GM23338 (cell line): ENCODE data around the gene PAM. TPM values are rescaled to one million over a fixed set of nuclear protein-coding genes. Genes with fewer than 3 reads are reported as not detected.

Source experiments
- ATAC-seq: fragments of 200-7000 bp; cut with Tn5 transposase; 3 replicates; pipeline ENCODE4 v1.9.1; 2020
- DNase-seq: peaks from one replicate; pipeline ENCODE4 v3.0.0-alpha.2; 2015; ENCODE audit warnings: low spot score
- H2AFZ ChIP-seq: fragments of 200-600 bp; sonication (generic); 2 replicates; pipeline ENCODE4 v1.8.0; 2016; ENCODE audit warnings: antibody characterized with exemption, mild to moderate bottlenecking, moderate library complexity
- H3F3A ChIP-seq: fragments of 200-600 bp; sonication (generic); replicated peaks from 2 replicates; pipeline ENCODE4 v1.8.0; 2017; ENCODE audit warnings: antibody characterized with exemption, mixed run types, low read depth
- H3K27ac ChIP-seq: fragments of 200-600 bp; sonication (generic); 2 replicates; pipeline ENCODE4 v1.6.1; 2016; ENCODE audit warnings: low read depth
- H3K27me3 ChIP-seq: fragments of 200-600 bp; sonication (generic); 2 replicates; pipeline ENCODE4 v1.8.0; 2016; ENCODE audit warnings: mild to moderate bottlenecking, mixed run types, moderate library complexity; ENCODE audit not compliant: insufficient read depth
- H3K36me3 ChIP-seq: fragments of 200-600 bp; sonication (generic); 2 replicates; pipeline ENCODE4 v1.8.0; 2016; ENCODE audit warnings: mild to moderate bottlenecking; ENCODE audit not compliant: insufficient read depth
- H3K4me1 ChIP-seq: fragments of 200-600 bp; sonication (generic); 2 replicates; pipeline ENCODE4 v1.8.0; 2016; ENCODE audit warnings: mild to moderate bottlenecking, moderate library complexity; ENCODE audit not compliant: insufficient read depth
- H3K4me2 ChIP-seq: fragments of 200-600 bp; sonication (generic); 2 replicates; pipeline ENCODE4 v1.7.1; 2017; ENCODE audit warnings: mixed run types
- H3K4me3 ChIP-seq: fragments of 200-600 bp; sonication (generic); 2 replicates; pipeline ENCODE4 v1.6.1; 2016; ENCODE audit warnings: mixed run types
- H3K79me2 ChIP-seq: fragments of 200-600 bp; sonication (generic); replicated peaks from 2 replicates; pipeline ENCODE4 v1.8.0; 2017; ENCODE audit warnings: mild to moderate bottlenecking; ENCODE audit not compliant: insufficient read depth
- H3K9me2 ChIP-seq: fragments of 200-600 bp; sonication (generic); 2 replicates; pipeline ENCODE4 v1.8.0; 2017; ENCODE audit not compliant: insufficient read depth
- H4K20me1 ChIP-seq: fragments of 200-600 bp; sonication (generic); replicated peaks from 2 replicates; pipeline ENCODE4 v1.8.0; 2017; ENCODE audit warnings: mild to moderate bottlenecking; ENCODE audit not compliant: insufficient read depth
- H3K27ac Mint-ChIP-seq: 2 replicates; pipeline ENCODE4 v1.8.0; 2020; ENCODE audit warnings: inconsistent platforms, mild to moderate bottlenecking, moderate library complexity, mixed read lengths
- H3K27me3 Mint-ChIP-seq: 3 replicates; pipeline ENCODE4 v1.8.0; 2022; ENCODE audit warnings: low read depth, mild to moderate bottlenecking, moderate library complexity, mixed read lengths, inconsistent platforms; ENCODE audit not compliant: insufficient read depth, poor library complexity
- H3K36me3 Mint-ChIP-seq: 3 replicates; pipeline ENCODE4 v1.8.0; 2021; ENCODE audit warnings: low read depth, mild to moderate bottlenecking, inconsistent platforms, moderate library complexity, mixed read lengths
- H3K4me1 Mint-ChIP-seq: 3 replicates; pipeline ENCODE4 v1.8.0; 2020; ENCODE audit warnings: mild to moderate bottlenecking, inconsistent platforms, mixed read lengths
- H3K4me3 Mint-ChIP-seq: 3 replicates; pipeline ENCODE4 v1.8.0; 2021; ENCODE audit warnings: moderate library complexity, mild to moderate bottlenecking, inconsistent platforms, mixed read lengths
- H3K9me3 Mint-ChIP-seq: 3 replicates; pipeline ENCODE4 v1.8.0; 2020; ENCODE audit warnings: moderate library complexity, mild to moderate bottlenecking, inconsistent platforms, mixed read lengths
- CREB1 ChIP-seq: fragments of 250-450 bp; sonication (Bioruptor Pico); IDR thresholded peaks from 2 replicates; pipeline ENCODE4 v1.5.0; 2020; ENCODE audit warnings: low read depth, mild to moderate bottlenecking, moderate library complexity
- EZH2 ChIP-seq: fragments of 200-600 bp; sonication (generic); IDR thresholded peaks from one replicate; pipeline ENCODE4 v1.8.0; 2017; ENCODE audit warnings: antibody characterized with exemption, mild to moderate bottlenecking, low read depth; ENCODE audit not compliant: unreplicated experiment
- EZH2phosphoT487 ChIP-seq: fragments of 200-600 bp; sonication (generic); IDR thresholded peaks from one replicate; pipeline ENCODE4 v1.8.1; 2018; ENCODE audit warnings: antibody characterized with exemption; ENCODE audit not compliant: unreplicated experiment
- JUNB ChIP-seq: IDR thresholded peaks from one replicate; pipeline ENCODE4 v1.6.1; 2016; ENCODE audit warnings: antibody characterized with exemption; ENCODE audit not compliant: unreplicated experiment
- NANOG ChIP-seq: IDR thresholded peaks from 2 replicates; pipeline ENCODE4 v1.6.1; 2016; ENCODE audit warnings: antibody characterized with exemption, borderline replicate concordance
- POLR2AphosphoS5 ChIP-seq: IDR thresholded peaks from 2 replicates; pipeline ENCODE4 v1.6.1; 2016; ENCODE audit warnings: antibody characterized with exemption, low read depth
- STAT1 ChIP-seq: IDR thresholded peaks from one replicate; pipeline ENCODE4 v1.6.1; 2016; ENCODE audit warnings: antibody characterized with exemption; ENCODE audit not compliant: unreplicated experiment
- ZNF114 ChIP-seq: fragments of 250-450 bp; sonication (Bioruptor Pico); IDR thresholded peaks from 2 replicates; pipeline ENCODE4 v1.5.0; 2020; ENCODE audit warnings: mild to moderate bottlenecking, moderate library complexity
- ZNF331 ChIP-seq: fragments of 250-450 bp; sonication (Bioruptor Pico); IDR thresholded peaks from 2 replicates; pipeline ENCODE4 v1.5.0; 2020; ENCODE audit warnings: low read depth, mild to moderate bottlenecking, moderate library complexity
- polyA plus RNA-seq: library from polyadenylated mRNA; unstranded; fragments of >200 nt; fragmentation: Nextera tagmentation; extraction: Ambion mirVana; gene quantifications from 2 replicates; pipeline ENCODE4 v1.2.1, GENCODE V29; 2016
- total RNA-seq: library from RNA; depleted of rRNA; stranded (reverse); fragments of >200 nt; shearing (Covaris generic); gene quantifications from 2 replicates; pipeline ENCODE4 v1.2.3, GENCODE V29; 2014
- TF ChIP-seq, protein P1 (sequence below), 2 experiments: fragments of 200-600 bp in 1 of 2; sonication (generic) in 1 of 2; conservative IDR thresholded peaks; 2 replicates each; pipeline versions ENCODE4 v1.5.1 to v1.6.1; 2016 to 2017; ENCODE audit warnings: antibody characterized with exemption in 2 of 2, low read depth in 2 of 2, mild to moderate bottlenecking in 2 of 2, moderate library complexity in 1 of 2
- TF ChIP-seq, protein P2 (sequence below): IDR thresholded peaks from 2 replicates; pipeline ENCODE4 v1.6.1; 2016; ENCODE audit warnings: antibody characterized with exemption
- TF ChIP-seq, protein P3 (sequence below): fragments of 250-450 bp; sonication (Bioruptor Pico); IDR thresholded peaks from 2 replicates; pipeline ENCODE4 v1.5.0; 2020; ENCODE audit warnings: mild to moderate bottlenecking, moderate library complexity
- TF ChIP-seq, protein P4 (sequence below): IDR thresholded peaks from one replicate; pipeline ENCODE4 v1.6.1; 2018; ENCODE audit warnings: antibody characterized with exemption; ENCODE audit not compliant: unreplicated experiment

Gene PAM
- total and polyA plus RNA-seq, 2 experiments from 2014 or later = 33.9 to 79.4 TPM

DNA sequence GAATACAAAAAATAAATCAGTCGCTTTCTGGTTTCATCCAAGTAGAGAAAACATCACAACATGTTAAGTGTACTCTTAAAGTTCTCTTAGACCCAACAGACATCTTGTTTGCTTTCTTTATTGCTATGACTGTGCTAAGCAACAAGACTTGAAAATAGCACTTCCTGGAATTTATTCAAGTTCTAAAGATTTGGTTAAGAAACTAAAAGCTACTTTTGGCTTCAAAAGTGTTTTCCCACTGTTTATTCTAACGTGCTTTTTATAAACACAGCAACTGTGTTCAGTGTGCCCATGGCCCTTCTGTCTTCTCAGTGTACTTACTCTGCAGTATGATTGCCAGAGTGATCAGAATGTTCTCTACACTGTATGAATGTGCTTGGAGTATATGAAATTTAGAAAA, 255.1 kb downstream of the PAM start:
- Mint-ChIP-seq H3K36me3 (peaks cover 14% of the 10 kb centered on the region), H3K9me3 (no peaks in the 10 kb centered on the region), H3K4me3 (no peak overlapping the region), H3K27ac (no peak overlapping the region), H3K4me1 (peaks cover 7% of the 10 kb centered on the region), H3K27me3 (no peaks in the 10 kb centered on the region)
- Histone ChIP-seq H3K4me3 (no peak overlapping the region), H3K27me3 (no peaks in the 10 kb centered on the region), H4K20me1 (no peaks in the 10 kb centered on the region), H3K36me3 (no peaks in the 10 kb centered on the region), H3K4me2 (no peak overlapping the region), H3K4me1 (no peaks in the 10 kb centered on the region), H2AFZ (no peak overlapping the region), H3K27ac (no peak overlapping the region), H3K9me2 (no peaks in the 10 kb centered on the region), H3K79me2 (no peaks in the 10 kb centered on the region), H3F3A (no peaks in the 10 kb centered on the region)
- DNase-seq = no peak
- no peak for ATAC-seq
- TF ChIP-seq STAT1 (no peak), JUNB (no peak), EZH2 (no peak), CREB1 (no peak), EZH2phosphoT487 (no peak), NANOG (no peak), ZNF331 (no peak), POLR2AphosphoS5 (no peak), ZNF114 (CRISPR knock-in tag) (no peak)
- TF ChIP-seq, protein P1, sequence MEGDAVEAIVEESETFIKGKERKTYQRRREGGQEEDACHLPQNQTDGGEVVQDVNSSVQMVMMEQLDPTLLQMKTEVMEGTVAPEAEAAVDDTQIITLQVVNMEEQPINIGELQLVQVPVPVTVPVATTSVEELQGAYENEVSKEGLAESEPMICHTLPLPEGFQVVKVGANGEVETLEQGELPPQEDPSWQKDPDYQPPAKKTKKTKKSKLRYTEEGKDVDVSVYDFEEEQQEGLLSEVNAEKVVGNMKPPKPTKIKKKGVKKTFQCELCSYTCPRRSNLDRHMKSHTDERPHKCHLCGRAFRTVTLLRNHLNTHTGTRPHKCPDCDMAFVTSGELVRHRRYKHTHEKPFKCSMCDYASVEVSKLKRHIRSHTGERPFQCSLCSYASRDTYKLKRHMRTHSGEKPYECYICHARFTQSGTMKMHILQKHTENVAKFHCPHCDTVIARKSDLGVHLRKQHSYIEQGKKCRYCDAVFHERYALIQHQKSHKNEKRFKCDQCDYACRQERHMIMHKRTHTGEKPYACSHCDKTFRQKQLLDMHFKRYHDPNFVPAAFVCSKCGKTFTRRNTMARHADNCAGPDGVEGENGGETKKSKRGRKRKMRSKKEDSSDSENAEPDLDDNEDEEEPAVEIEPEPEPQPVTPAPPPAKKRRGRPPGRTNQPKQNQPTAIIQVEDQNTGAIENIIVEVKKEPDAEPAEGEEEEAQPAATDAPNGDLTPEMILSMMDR (conservative IDR thresholded peaks at IDR 0.05; ENCODE audit: low read depth in 2 of 2) = no peak
- TF ChIP-seq, protein P2, sequence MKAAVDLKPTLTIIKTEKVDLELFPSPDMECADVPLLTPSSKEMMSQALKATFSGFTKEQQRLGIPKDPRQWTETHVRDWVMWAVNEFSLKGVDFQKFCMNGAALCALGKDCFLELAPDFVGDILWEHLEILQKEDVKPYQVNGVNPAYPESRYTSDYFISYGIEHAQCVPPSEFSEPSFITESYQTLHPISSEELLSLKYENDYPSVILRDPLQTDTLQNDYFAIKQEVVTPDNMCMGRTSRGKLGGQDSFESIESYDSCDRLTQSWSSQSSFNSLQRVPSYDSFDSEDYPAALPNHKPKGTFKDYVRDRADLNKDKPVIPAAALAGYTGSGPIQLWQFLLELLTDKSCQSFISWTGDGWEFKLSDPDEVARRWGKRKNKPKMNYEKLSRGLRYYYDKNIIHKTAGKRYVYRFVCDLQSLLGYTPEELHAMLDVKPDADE = no peak
- TF ChIP-seq, protein P3, sequence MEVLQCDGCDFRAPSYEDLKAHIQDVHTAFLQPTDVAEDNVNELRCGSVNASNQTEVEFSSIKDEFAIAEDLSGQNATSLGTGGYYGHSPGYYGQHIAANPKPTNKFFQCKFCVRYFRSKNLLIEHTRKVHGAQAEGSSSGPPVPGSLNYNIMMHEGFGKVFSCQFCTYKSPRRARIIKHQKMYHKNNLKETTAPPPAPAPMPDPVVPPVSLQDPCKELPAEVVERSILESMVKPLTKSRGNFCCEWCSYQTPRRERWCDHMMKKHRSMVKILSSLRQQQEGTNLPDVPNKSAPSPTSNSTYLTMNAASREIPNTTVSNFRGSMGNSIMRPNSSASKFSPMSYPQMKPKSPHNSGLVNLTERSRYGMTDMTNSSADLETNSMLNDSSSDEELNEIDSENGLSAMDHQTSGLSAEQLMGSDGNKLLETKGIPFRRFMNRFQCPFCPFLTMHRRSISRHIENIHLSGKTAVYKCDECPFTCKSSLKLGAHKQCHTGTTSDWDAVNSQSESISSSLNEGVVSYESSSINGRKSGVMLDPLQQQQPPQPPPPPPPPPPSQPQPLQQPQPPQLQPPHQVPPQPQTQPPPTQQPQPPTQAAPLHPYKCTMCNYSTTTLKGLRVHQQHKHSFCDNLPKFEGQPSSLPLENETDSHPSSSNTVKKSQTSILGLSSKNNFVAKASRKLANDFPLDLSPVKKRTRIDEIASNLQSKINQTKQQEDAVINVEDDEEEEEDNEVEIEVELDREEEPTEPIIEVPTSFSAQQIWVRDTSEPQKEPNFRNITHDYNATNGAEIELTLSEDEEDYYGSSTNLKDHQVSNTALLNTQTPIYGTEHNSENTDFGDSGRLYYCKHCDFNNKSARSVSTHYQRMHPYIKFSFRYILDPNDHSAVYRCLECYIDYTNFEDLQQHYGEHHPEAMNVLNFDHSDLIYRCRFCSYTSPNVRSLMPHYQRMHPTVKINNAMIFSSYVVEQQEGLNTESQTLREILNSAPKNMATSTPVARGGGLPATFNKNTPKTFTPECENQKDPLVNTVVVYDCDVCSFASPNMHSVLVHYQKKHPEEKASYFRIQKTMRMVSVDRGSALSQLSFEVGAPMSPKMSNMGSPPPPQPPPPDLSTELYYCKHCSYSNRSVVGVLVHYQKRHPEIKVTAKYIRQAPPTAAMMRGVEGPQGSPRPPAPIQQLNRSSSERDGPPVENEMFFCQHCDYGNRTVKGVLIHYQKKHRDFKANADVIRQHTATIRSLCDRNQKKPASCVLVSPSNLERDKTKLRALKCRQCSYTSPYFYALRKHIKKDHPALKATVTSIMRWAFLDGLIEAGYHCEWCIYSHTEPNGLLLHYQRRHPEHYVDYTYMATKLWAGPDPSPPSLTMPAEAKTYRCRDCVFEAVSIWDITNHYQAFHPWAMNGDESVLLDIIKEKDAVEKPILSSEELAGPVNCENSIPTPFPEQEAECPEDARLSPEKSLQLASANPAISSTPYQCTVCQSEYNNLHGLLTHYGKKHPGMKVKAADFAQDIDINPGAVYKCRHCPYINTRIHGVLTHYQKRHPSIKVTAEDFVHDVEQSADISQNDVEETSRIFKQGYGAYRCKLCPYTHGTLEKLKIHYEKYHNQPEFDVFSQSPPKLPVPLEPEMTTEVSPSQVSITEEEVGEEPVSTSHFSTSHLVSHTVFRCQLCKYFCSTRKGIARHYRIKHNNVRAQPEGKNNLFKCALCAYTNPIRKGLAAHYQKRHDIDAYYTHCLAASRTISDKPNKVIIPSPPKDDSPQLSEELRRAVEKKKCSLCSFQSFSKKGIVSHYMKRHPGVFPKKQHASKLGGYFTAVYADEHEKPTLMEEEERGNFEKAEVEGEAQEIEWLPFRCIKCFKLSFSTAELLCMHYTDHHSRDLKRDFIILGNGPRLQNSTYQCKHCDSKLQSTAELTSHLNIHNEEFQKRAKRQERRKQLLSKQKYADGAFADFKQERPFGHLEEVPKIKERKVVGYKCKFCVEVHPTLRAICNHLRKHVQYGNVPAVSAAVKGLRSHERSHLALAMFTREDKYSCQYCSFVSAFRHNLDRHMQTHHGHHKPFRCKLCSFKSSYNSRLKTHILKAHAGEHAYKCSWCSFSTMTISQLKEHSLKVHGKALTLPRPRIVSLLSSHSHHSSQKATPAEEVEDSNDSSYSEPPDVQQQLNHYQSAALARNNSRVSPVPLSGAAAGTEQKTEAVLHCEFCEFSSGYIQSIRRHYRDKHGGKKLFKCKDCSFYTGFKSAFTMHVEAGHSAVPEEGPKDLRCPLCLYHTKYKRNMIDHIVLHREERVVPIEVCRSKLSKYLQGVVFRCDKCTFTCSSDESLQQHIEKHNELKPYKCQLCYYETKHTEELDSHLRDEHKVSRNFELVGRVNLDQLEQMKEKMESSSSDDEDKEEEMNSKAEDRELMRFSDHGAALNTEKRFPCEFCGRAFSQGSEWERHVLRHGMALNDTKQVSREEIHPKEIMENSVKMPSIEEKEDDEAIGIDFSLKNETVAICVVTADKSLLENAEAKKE (CRISPR knock-in tag) = no peak
- TF ChIP-seq, protein P4, sequence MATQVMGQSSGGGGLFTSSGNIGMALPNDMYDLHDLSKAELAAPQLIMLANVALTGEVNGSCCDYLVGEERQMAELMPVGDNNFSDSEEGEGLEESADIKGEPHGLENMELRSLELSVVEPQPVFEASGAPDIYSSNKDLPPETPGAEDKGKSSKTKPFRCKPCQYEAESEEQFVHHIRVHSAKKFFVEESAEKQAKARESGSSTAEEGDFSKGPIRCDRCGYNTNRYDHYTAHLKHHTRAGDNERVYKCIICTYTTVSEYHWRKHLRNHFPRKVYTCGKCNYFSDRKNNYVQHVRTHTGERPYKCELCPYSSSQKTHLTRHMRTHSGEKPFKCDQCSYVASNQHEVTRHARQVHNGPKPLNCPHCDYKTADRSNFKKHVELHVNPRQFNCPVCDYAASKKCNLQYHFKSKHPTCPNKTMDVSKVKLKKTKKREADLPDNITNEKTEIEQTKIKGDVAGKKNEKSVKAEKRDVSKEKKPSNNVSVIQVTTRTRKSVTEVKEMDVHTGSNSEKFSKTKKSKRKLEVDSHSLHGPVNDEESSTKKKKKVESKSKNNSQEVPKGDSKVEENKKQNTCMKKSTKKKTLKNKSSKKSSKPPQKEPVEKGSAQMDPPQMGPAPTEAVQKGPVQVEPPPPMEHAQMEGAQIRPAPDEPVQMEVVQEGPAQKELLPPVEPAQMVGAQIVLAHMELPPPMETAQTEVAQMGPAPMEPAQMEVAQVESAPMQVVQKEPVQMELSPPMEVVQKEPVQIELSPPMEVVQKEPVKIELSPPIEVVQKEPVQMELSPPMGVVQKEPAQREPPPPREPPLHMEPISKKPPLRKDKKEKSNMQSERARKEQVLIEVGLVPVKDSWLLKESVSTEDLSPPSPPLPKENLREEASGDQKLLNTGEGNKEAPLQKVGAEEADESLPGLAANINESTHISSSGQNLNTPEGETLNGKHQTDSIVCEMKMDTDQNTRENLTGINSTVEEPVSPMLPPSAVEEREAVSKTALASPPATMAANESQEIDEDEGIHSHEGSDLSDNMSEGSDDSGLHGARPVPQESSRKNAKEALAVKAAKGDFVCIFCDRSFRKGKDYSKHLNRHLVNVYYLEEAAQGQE = no peak
